GM21825 (cell line): ENCODE measurements around the gene STAMBPL1.
"Not testable (repeated sequence)": the region's sequence is repeated elsewhere in the genome, so short reads cannot be mapped to it uniquely, and the experiment has no call there.

ENCODE experiments used
- ATAC-seq: cut with Tn5 transposase; IDR thresholded peaks from one replicate; pipeline ENCODE4 v1.9.1; 2021; ENCODE audit warnings: mild to moderate bottlenecking, moderate library complexity; ENCODE audit not compliant: unreplicated experiment

STAMBPL1 gene

DNA sequence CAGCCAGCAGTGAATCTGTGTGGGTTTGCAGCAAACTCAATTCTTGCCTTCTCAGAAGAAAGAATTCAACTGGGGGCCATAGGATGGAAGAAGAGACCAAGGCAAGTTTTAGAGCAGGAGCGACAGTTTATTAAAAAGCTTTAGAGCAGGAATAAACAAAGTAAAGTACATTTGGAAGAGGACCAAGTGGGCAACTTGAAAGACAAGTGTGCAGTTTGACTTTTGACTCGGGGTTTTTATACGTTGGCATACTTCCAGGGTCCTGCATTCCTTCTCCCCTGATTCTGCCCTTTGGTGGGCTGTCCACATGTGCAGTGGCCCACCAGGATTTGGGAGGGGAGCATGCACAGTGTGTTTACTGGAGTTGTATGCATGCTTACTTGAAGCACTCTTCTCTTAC, 25.4 kb upstream of the STAMBPL1 start:
- ATAC-seq, result no peak

DNA sequence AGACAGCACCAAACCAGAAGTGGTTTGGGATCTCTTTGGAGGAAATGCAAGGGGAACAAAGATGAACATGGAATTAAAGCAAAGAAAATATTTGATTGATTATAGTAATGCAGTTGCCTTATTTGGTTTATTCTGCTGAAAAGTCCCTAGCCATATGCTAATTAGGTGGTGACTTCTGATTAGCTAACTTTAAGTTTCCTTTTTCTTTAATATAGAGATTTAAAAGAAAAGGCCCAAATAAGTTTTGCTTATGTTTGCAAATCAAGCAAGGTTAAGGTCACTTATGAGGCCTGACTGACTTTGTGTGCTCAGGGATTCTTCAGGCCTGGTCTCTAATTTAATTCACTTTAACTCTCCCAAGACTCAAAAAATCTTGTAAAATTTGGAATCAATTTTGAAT, 22.2 kb upstream of the STAMBPL1 start:
- no peak for ATAC-seq

DNA sequence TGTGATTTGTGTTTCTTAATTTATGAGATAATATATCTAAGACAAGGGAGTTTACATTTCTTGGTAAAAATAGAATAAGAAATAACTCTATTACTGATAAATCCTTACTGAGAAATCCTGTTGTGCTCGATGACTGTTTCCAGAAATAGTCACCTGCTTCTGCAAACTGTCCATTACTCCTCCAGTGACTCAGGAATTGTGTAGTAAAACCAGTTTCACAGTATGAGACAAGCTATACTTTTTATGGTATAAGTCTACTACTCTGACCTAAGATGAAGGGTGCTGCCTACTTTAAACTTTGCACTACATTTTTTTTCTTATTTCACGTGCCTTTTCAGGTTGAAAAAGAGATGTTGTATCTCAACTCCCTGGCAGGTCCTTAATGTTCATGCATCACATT, 21.6 kb upstream of the STAMBPL1 start:
- no peak for ATAC-seq

DNA sequence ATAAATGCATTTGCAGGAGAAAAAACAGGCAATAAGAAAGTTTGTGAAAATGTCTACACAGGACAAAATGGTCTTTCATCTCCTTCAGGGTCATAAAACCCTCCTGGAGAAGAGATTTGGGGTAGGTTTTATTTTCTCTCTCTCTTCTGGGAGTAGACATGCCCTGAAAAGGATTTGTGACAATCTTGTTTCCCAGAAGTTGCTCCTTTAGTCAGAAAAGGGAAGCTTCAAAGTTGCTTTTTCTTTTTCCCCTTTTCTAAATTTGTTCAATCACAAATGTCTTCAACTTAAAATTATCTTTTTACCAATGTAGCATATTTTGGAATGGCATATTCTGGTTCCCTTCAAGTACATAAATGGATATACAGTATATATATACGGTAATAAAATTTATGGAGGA, 19.0 kb upstream of the STAMBPL1 start:
- no peak for ATAC-seq

DNA sequence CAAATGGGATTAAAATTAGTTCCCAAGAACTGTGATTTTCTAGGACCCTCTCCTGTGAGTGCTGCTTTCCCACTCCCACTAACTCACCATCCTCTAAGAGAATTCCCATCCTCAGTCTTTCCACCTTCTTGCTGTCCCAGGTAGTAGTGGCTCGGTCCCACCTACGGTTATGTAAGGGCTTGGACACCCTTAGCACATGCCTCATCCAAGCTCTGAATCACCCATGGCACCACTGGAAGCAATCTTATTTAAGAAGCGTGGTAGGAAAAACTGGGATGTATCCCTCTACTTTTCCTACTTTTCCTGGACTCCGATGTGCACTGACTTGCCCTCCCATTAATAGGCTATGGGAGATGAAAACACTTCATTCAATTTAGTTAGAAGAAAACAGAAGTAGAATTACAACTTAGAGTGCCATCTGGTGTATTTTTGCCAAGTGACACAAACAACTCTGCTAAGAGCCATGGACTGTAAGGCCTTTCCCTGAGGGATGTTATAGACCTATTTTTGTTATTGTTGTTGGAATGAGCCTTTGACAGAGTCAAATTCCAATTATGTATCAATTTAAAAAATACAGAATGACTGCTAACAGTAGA, 14.7 kb upstream of the STAMBPL1 start:
- no peak for ATAC-seq

DNA sequence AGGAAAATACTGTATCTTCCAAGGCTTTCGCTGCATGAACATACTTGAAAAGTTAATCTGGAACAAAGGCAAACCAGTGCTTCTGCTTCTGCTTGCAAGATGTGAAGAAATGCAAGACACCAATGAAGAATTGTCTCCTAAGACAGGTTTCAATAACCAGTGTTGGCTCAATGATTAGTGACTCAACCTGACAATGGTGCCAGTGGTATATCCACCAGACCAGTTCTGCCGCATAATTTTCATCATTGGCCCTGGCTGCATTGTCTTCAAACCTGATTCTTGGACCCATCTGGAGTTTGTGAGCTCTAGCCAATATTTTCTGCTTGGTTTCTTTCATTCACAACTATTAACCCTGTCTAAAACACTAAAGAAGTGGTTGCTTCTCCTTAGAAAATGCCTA, 13.6 kb upstream of the STAMBPL1 start:
- ATAC-seq, result no peak

DNA sequence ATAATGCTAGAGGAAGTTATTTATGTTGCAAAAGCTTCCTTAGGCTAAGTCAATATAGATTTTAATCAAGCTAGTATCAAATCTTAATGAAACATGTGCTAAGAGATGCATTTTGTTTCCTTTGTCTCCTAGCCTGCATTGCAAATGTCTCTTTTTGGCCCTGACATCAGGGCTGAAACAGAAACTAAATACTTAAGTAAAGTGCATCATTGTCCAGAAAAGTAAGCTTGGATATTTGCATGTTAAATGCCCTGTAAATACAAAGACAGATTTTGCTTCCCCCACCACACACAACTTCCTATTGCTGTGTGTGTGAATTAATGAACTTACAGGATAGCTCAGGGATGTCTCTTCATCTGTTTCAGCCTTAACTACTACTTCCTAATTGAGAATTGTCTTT, 10.0 kb upstream of the STAMBPL1 start:
- no peak for ATAC-seq

DNA sequence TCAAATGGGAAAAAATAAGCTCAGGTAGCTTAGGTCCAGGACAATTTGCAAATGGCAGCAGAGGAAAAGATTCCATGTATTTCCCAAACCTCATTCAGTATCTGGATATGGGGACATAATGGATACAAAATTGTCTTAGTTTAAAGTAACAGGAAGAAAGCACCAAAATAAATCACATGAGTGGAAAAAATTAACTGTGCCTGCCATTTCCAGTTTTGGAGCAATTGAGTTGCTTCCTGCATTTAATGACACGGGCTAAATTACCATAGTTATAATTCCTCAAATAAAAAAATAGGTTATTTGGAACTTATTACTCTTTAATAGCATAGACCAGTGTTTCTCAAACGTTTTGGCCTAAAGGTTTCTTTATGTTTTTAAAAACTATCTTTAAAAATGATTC, 6.3 kb upstream of the STAMBPL1 start:
- no peak for ATAC-seq

DNA sequence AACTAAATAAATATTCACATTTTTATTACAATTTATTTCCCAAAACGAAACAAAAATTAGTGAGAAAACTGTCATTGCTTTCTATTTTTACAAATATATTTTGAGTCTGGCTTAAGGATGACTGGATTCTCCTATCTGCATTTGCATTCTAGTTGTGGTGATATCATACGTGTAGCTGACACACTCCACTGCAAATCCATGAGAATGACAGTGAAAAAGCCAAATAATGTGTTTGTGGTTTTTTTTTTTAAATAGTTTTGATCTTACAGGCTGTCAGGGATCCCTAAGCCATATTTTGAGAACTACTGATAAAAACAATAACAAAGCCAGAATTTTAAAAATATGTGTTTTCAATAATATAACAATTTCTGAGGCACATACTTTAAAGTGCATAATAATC, 5.8 kb upstream of the STAMBPL1 start:
- no peak for ATAC-seq

DNA sequence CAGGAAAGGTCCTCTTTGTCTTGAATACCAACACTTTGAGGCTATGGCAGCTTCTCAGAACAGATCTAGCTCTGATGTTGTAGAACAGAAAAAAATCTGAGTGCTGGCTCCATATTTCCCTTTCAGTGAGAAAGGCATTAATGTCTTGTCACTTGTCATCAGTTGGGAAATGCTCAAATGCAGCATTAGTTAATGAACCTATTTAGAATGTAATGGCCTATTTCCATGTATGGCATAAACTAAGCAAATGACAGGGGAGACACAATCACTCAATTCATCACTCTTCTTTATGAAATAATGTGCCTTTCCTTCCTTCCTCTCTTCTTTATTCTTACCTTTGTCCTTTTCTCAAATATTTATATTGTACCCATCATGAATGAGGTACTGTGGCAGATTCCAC, 5.0 kb upstream of the STAMBPL1 start:
- ATAC-seq, result no peak

DNA sequence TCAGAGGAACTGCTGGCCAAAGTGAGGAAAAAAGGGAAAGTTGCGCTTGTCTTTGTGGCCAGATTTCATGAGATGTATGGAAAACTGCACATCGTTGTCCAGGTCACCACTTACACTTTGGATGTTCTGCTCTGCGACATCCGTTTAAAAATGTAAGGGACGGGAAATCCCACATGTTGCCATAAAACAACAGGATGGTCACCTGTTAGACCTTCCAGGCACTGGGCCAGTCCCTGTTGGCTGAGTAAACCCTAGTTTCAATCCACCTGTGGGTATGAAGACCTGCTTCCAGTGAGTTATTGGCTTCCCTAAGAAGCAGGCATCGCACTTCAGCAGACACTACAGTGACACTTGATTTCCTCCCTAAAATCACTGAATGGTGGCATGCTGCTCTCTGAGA, 2.7 kb upstream of the STAMBPL1 start:
- ATAC-seq, result no peak

DNA sequence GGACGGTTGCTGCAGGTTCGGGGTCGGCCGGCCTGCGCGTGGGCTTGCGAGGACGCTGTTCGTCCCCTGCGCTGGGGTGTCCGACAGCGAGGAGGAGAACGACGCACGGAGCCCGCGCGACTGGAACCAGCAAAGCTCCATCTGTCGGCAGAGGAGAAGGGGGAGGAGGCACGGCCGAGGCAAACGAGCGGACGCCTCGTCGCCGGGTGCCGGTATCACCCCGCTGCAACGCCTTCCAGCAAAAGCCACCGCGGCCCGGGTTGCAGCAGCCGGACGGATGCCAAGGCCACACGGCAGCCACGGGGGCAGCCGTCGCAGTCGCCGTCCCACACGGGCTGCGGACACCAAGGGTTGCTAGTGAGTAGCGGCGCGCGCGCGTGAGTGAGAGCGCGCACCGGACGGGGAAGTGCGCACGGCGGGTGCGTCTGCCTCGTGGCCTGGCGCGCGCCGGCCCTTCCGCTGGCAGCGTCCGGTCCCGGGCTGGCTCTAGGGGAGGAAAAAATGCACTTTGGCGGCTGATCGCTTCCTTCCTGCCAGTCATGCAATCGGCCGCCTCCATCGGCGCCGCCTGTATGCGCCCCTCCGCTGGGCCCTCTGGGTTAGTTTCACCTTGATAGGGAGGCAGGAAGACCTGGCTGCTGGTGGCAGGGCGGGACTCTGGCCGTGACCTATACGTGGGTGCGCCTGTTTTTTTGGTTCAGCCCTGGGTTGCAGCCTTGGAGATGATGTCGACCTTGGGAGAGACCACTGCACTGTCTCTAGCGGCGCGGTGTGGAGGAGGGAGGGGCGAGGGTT, 434 bp downstream of the STAMBPL1 start:
- peak; percentile 64 for ATAC-seq

DNA sequence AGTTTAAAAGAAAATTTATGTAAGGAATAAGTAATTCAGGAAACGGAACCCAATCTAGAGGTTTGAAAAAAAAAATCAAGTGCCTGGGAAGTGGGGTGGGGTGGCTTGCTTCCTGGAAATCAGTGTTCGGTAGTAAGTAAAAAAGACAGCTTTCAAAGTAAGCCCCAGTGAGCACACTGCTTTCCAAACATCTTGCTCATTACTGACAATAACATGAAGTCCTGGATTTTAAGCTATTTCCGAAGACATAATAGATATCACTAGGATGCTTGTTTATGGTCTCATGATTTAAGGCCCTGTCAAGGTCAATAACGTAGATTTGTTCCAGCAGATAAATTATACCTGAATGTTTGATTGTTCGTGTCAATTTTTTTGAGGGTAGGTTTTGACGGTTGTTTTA, 1.3 kb downstream of the STAMBPL1 start:
- no peak for ATAC-seq

DNA sequence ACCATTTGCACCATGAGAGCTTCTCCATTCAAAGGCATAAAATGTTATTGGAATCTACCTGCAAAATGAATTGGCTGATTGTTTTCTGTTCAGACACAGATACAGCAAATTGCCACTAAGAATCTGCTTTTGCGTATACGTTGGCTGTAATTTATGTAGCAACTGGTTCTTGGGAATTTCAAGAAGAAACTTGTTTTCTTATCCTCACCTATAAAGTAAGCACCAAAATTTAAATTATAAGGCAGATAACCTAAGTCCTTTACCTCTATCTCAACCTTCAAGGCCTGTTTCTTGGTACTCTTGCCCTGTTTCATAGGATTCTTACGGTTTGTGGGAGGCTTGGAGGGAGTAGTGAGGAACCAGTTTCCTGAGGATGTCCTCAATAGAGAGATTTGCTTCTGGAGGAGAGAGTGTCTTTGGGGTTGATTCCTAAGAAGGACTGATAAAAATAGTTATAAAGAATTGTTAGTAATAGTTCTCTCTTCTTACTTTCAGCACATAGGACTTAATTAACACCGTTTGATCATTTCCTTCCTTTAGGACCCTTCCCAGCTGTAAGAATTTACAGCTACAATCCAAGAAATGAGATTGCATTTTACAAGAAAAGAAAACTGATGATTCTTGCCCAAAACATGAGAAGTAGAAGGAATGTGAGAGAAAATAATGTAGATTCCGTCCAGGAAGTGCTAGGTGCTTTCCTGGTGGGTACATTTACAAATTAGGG, 2.0 kb downstream of the STAMBPL1 start:
- no peak for ATAC-seq

DNA sequence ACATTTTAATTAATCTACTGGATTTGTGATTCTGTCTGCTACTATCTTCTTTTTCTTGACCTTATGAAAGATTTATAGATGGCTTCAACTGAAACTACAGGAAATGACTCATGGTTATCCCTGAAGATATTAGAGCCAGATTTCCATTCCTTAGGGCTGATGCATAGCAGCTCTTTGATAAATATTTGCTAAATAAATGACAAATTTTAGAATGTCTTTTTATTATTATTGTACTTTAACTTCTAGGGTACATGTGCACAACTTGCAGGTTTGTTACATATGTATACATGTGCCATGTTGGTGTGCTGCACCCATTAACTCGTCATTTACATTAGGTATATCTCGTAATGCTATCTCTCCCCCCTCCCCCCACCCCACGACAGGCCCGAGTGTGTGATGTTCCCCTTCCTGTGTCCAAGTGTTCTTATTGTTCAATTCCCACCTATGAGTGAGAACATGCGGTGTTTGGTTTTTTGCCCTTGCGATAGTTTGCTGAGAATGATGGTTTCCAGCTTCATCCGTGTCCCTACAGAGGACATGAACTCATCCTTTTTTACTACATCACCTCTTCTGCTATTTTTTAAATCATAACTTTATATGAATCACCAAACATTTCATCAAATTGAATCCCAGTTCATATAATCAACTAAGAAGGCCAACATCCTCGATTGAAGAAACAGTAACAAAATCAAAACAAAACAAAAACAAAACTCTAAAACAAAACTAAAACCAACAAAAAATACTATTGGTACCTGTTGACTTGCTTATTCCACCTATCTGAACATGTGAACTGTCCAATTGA, 2.8 kb downstream of the STAMBPL1 start:
- not testable (repeated sequence) for ATAC-seq

DNA sequence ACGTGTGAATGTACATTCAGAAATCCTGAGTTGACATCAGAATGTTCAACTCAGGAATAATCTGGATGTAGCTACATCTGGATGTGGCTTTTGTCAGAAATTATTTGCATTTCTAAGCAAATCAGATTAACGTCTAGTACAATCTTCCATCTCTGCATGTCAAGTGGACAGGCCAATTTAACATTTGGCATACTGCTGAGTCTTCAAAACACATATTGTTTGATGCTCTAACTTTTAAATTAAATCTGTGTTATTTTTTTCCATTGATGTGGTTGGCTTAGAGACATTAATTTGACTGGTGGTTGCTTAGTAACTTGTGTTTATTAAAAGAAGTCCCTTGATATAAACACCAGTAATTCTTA, 3.4 kb downstream of the STAMBPL1 start:
- ATAC-seq, result no peak

DNA sequence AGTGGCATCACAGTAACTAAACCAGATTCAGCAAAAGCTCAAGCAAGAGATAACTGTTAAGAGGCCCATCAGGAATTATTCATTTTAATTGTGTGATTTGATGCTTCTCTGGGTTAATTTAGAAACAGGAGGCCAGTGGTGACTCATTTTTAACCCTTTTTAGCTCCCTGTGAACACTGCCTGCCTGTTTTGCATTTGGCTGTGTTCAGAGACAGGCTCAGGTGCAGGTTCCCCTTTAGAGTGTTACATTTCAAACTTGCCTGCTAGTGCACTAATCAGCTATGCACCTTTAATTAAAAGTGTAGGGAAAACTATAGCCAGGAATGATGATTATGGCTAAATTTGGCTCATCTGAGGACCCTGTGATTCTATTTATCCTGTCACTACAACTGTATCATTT, 6.5 kb downstream of the STAMBPL1 start:
- peak; percentile 49 for ATAC-seq

DNA sequence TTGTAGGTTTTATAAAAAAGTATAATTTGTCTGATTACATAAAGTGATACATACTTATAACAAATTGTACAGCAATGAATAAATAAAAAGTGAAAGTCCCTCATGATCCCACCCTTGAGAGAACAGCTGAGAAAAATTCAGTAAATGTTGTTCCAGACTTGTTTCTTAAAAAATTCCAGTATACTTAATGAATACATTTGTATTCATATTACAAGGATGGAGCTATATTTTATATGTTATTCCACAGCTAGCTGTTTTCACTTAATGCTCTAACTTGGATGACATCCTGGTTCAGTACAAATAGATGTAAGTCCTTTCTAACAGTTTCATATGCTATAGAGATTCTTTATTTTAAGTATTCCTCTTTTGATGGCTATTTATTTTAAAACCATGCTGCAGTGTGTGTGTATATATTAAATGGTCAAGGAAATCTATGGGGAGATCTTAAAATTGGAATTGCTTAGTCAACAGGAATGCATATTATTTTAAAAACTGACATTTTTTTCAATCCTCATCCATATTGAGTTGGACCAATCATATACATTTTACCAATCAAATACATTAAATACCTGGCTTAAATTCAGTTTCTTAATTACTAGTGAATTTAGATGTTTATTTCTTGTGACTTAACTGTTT, 8.9 kb downstream of the STAMBPL1 start:
- ATAC-seq, result no peak

DNA sequence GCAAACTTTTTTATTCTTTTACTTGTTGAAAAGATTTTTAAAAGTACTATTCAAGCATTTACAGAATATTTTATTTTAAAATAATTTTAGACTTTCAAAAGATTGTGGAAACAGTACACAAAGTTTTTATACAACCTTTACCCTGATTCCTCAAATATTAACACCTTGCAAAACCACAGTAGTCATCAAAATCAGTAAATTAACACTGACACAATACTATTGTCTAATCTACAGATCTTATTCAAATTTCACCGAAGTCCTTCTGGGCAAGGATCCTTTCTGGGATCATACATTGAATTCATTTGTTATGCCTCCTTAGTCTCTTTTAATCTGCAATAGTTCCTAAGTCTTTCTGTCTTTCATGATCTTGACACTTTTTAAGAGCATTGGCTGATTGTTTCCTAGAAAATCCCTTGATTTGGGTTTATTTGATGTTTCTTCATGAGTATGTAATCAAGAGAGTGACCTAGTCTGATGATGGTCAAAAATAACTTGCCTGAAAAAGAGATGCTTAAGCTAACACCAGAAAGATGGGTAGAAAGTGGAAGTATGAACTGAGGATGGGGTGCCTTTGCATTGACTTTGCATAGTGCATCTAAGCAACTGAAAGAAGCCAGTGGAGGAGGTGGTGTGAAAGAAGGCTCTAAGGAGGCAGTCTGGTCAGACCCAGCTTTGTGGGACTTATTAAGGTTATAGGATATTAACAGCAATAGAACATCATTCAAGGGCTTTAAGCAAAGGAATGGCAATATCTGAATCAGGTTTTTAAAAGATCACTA, 9.7 kb downstream of the STAMBPL1 start:
- ATAC-seq, result no peak

DNA sequence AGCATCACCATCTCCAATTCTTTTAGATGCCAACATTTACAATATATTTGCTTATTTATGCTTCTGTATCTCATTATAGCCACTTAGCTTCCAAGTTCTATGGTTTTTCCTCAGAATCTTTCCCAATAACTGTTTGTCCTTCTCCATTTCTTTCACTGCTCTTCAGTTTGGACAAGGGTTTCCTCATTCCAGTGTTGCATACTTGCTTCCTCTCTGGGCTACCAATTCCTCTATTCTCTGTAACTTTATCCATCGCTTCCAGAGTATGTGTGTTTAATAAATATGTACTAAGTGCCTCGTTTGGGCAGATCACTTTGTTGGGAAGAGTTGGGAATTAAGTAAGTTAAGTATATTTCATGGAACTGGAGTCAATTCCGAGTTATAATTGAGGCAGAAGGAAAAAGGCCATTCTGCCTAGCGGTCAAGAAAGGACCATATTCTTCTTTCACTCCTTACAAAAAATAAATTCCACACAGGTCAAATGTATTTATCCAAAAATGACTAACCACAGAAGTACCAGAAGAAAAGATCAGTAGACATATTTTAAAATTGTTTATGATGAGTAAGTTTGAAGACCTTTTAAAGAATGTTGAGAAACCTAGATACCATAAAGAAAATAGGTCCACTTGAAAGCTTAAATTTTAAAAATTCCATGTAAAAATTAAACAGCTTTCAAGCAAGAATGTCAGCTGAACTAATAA, 10.8 kb downstream of the STAMBPL1 start:
- no peak for ATAC-seq
